Measurements from ENCODE around the gene GPR176.

DNA sequence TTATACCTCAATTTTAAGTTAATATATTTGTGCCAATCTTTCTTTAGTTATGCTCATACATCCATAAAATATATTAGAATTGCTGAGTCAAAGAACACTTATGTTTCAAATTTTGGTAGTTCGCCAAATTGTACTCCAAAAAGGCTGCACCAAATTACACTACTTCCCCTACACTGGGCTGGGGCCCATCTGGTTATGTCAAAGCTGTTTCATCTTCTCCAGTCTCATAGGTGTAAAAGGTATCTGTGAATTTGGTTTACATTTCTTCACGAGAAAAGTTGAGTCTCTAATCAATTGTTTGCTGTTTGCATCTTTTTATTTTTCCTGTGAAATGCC, 138.1 kb downstream of the GPR176 start:
- TF ChIP-seq ZNF384 (IDR thresholded peaks at IDR 0.05) (no peak), NFRKB (IDR thresholded peaks at IDR 0.05) (no peak), FOXM1 (IDR thresholded peaks at IDR 0.05; ENCODE audit: borderline replicate concordance) (no peak), ARNT (IDR thresholded peaks at IDR 0.05) (no peak), SUZ12 (IDR thresholded peaks at IDR 0.05) (no peak), FOXA1 (IDR thresholded peaks at IDR 0.05) (no peak), BHLHE40 (IDR thresholded peaks at IDR 0.05; ENCODE audit: borderline replicate concordance) (no peak)

Data from HEK293T (cell line).